C4-2B (cell line): Measurements from ENCODE around the gene B4GALNT2.

Experiments used
- H3K27ac ChIP-seq: fragments of 450-650 bp; 2 replicates; pipeline ENCODE4 v1.5.1; 2017
- CTCF ChIP-seq: fragments of 450-650 bp; conservative IDR thresholded peaks from 2 replicates; pipeline ENCODE4 v1.5.1; 2017; ENCODE audit warnings: mild to moderate bottlenecking
- ZFX ChIP-seq: fragments of 450-650 bp; IDR thresholded peaks from 2 replicates; pipeline ENCODE4 v1.6.1; 2017

Gene B4GALNT2

DNA sequence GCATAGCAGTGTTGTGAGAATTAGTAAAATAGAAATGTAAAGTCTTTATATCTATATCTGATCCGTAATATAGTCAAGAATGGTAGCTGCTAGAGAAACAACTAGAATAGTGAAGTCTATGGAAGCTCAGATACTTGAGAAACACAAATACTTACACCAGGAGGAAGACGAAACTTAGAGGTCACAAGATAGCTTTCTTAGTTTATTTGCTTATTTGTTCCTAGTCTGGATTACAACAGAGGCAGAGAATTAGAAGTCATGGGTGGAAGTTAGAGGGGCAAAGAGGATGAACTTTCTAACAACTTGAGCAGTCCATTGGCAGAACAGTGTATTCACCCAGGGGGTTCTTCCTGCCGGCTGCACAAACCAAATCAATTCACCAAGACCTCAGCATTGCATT lies 64.0 kb downstream of the B4GALNT2 start:
- TF ChIP-seq CTCF (no peak), ZFX (no peak)
- H3K27ac ChIP-seq = no peak overlapping the region

GRCh38 chr17:49197346-49197998 lies 64.9 kb downstream of the B4GALNT2 start:
- no peak overlapping the region for H3K27ac ChIP-seq
- TF ChIP-seq CTCF = no peak
- no peak for TF ChIP-seq ZFX

DNA sequence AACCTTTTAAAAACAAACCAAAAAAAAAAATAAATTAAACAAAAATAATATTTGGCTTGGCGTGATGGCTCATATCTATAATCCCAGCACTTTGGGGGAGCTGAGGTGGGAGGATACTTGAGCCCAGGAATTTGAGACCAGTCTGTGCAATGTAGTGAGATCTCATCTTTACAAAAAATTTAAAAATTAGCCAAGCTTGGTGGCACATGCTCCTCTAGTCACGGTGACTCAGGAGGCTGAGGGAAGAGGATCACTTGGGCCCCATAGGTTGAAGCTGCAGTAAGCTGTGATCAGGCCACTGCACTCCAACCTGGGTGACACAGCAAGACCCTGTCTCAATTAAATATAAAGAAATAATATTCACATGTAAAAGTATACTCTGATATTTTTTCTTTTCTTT lies 65.6 kb downstream of the B4GALNT2 start:
- H3K27ac ChIP-seq = no peak overlapping the region

GRCh38 chr17:49200423-49201083 lies 68.0 kb downstream of the B4GALNT2 start:
- TF ChIP-seq ZFX = no peak
- TF ChIP-seq CTCF = no peak
- no peak overlapping the region for H3K27ac ChIP-seq

More for the DNA sequence above, 65.6 kb downstream of the B4GALNT2 start:
- TF ChIP-seq ZFX (no peak), CTCF (no peak)

- H3K27ac ChIP-seq = no peak overlapping the region
- no peak for TF ChIP-seq CTCF
- no peak for TF ChIP-seq ZFX
Measured at GRCh38 chr17:49201481-49201927, 68.9 kb downstream of the B4GALNT2 start.

- no peak overlapping the region for H3K27ac ChIP-seq
- no peak for TF ChIP-seq ZFX
- TF ChIP-seq CTCF = no peak
Measured at GRCh38 chr17:49203796-49204195, 71.2 kb downstream of the B4GALNT2 start.

DNA sequence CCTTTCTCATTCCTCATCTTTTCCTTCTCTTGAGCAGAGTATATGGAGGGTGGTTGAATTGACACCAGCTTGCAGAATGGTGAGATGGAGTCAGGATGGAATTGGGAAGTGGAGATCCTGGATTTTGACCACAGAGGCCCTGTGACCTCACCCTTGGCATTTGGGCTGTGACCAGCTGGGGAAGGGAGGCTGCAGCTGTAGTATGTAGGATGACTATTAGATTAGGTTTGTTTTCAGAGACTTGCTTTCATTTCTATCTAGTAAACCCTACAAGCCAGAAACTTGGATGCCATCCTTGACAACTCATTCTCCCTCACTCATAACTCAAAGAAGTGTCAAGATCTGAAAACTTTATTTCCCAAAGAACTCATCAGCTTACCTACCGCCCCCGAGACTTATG lies 71.9 kb downstream of the B4GALNT2 start:
- H3K27ac ChIP-seq = no peak overlapping the region
- no peak for TF ChIP-seq CTCF
- TF ChIP-seq ZFX = no peak
